Astrocyte of the cerebellum (primary cell): ENCODE measurements around the gene SWI5.
"Not testable (repeated sequence)": the region's sequence is repeated elsewhere in the genome, so short reads cannot be mapped to it uniquely, and the experiment has no call there.

Source experiments
- DNase-seq: peaks from one replicate; pipeline ENCODE4 v3.0.0-alpha.2; 2011; ENCODE audit warnings: low read depth
- H3K4me3 ChIP-seq: 2 replicates; pipeline ENCODE4 v1.5.1; 2011; ENCODE audit warnings: mild to moderate bottlenecking, low read depth, low read length, moderate library complexity
- CTCF ChIP-seq: IDR thresholded peaks from 2 replicates; pipeline ENCODE4 v1.5.1; 2012; ENCODE audit warnings: low read length, low read depth, moderate library complexity, mild to moderate bottlenecking; ENCODE audit errors: missing control alignments
- in situ Hi-C: cut with HindIII; loops from 2 replicates; pipeline ENCODE4 v1.10.0; 2017; ENCODE audit warnings: low sequenced_read_pairs

SWI5 gene

GRCh38 chr9:128276008-128276573 lies at the start of gene SWI5:
Gene SWI5, plus strand, starts transcription at chr9:128276276.
- no peak for TF ChIP-seq CTCF
- DNase-seq: peak; percentile 99
- in situ Hi-C loops: no loop called here
- H3K4me3 ChIP-seq: peak within 1 kb of the TSS; percentile 99

GRCh38 chr9:128226412-128226801 lies 49.7 kb upstream of the SWI5 start:
- in situ Hi-C loops: no loop called here

GRCh38 chr9:128230897-128231296 lies 45.2 kb upstream of the SWI5 start:
- DNase-seq, H3K4me3 ChIP-seq, in situ Hi-C loops: not testable (repeated sequence)

More at GRCh38 chr9:128226412-128226801, 49.7 kb upstream of the SWI5 start:
- DNase-seq: no peak
- TF ChIP-seq CTCF: no peak
- H3K4me3 ChIP-seq: no peak overlapping the region

- H3K4me3 ChIP-seq: no peak overlapping the region
- TF ChIP-seq CTCF: no peak
- DNase-seq: no peak
- in situ Hi-C loops: no loop called here
Observed at GRCh38 chr9:128231638-128232527, 44.2 kb upstream of the SWI5 start.

GRCh38 chr9:128232528-128233428 lies 43.3 kb upstream of the SWI5 start:
- H3K4me3 ChIP-seq: no peak overlapping the region
- in situ Hi-C loops: no loop called here
- TF ChIP-seq CTCF: no peak
- no peak for DNase-seq

- TF ChIP-seq CTCF: no peak
- in situ Hi-C loops: no loop called here
- DNase-seq: no peak
- H3K4me3 ChIP-seq: no peak overlapping the region
Observed at GRCh38 chr9:128233817-128234406, 42.2 kb upstream of the SWI5 start.
